ENCODE results near the gene TAF1C.

DNA sequence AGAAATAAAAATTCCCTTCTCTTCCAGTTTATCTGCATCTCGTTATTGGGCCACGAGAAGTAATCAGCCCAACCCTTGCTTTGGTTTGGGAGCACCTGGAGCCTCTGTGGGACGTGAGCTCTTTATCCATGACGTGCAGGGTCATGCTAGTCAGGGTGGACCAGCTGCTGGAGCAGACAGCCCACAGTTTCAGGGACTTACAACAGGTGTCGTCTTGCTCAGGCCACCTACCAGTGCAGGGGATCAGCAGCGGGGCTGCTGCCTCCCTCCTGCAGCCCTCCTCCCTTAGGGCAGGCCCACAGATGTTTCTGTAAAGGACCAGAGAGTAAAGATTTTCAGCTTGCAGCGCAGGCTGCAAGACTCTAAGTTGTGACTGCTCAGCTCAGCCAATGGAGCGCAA lies 21.0 kb upstream of the TAF1C start:
- TF ChIP-seq SIN3A (IDR thresholded peaks at IDR 0.05; ENCODE audit: borderline replicate concordance, insufficient read depth, low read depth, low read length), result no peak
- no peak for TF ChIP-seq CTCF (IDR thresholded peaks at IDR 0.05)
- TF ChIP-seq POLR2AphosphoS5 (IDR thresholded peaks at IDR 0.05; ENCODE audit: low read depth, low read length), result no peak
